DMS153 treated with DMSO at 0.1 percent for 48 hours (cell line): ENCODE data around the gene PSENEN.
"Not testable (repeated sequence)": the region's sequence is repeated elsewhere in the genome, so short reads cannot be mapped to it uniquely, and the experiment has no call there.

Experiments used
- DNase-seq: peaks from one replicate; lab custom pipeline; 2025; ENCODE audit not compliant: unreplicated experiment; lab: John Stamatoyannopoulos, UW

Gene PSENEN

DNA sequence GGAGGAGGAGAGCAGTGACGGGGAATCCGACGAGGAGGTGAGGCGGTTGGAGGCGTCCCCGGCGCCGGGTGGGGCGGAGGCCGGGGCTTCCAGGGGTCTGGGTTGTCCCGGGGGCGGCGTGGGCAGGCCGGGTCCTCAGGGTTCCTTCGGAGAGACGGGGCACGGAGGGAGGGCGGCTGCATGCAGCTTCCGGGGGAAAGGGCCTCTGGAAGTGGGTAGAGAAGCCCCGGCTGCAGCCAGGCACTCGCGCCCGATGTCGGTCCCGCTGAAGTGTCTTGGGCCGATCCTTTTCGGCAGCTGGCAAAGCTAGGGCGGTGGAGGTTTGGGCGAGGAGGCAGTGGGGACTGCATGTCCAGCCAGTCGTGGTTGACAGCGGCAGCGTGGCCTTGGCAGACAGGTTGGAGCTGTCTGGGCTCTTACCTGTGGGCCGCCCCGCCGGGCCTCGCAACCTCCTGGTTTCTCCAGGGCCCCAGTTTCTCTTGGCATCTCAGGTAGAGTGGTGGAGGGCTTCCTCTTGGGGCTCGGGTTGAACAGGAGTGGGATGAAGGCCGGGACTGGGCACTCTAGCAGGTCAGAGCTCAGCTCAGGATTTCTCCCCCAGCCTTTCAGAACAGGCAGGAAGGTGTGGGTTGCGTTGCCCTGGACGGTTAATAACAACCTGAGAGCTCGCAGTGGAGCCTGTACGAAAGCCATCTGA, 27.0 kb upstream of the PSENEN start:
- no peak for DNase-seq

DNA sequence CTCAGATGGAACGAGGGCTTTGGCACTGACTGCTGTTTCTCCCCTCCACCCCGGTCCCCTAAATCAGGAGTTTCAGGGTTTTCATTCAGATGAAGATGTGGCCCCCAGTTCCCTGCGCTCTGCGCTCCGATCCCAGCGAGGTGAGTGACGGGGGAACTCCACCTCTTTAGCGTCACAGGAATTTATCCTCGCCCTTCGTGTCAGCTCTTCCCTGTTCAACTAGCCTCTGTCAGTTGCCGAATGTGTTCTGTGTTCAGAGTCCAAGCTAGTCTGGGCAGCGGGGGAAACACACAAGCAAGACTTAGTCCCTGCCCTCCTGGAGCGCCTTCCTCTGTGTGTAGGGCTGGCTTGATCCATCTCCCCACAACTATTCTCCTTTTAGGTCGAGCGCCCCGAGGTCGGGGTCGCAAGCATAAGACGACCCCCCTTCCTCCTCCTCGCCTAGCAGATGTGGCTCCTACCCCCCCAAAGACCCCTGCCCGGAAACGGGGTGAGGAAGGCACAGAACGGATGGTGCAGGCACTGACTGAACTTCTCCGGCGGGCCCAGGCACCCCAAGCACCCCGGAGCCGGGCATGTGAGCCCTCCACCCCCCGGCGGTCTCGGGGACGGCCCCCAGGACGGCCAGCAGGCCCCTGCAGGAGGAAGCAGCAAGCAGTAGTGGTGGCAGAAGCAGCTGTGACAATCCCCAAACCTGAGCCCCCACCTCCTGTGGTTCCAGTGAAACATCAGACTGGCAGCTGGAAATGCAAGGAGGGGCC, 25.9 kb upstream of the PSENEN start:
- DNase-seq = no peak

DNA sequence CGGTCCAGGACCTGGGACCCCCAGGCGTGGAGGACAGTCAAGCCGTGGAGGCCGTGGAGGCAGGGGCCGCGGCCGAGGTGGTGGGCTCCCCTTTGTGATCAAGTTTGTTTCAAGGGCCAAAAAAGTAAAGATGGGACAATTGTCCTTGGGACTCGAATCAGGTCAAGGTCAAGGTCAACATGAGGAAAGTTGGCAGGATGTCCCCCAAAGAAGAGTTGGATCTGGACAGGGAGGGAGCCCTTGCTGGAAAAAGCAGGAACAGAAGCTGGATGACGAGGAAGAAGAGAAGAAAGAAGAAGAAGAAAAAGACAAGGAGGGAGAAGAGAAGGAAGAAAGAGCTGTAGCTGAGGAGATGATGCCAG, 25.3 kb upstream of the PSENEN start:
- no peak for DNase-seq

DNA sequence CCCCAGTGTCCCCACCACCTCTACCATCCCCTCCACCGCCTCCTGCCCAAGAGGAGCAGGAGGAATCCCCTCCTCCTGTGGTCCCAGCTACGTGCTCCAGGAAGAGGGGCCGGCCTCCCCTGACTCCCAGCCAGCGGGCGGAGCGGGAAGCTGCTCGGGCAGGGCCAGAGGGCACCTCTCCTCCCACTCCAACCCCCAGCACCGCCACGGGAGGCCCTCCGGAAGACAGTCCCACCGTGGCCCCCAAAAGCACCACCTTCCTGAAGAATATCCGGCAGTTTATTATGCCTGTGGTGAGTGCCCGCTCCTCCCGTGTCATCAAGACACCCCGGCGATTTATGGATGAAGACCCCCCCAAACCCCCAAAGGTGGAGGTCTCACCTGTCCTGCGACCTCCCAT, 24.8 kb upstream of the PSENEN start:
- no peak for DNase-seq

DNA sequence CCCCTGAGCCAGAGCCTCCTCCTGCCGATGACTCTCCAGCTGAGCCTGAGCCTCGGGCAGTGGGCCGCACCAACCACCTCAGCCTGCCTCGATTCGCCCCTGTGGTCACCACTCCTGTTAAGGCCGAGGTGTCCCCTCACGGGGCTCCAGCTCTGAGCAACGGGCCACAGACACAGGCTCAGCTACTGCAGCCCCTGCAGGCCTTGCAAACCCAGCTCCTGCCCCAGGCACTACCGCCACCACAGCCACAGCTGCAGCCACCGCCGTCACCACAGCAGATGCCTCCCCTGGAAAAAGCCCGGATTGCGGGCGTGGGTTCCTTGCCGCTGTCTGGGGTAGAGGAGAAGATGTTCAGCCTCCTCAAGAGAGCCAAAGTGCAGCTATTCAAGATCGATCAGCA, 24.1 kb upstream of the PSENEN start:
- DNase-seq = no peak

DNA sequence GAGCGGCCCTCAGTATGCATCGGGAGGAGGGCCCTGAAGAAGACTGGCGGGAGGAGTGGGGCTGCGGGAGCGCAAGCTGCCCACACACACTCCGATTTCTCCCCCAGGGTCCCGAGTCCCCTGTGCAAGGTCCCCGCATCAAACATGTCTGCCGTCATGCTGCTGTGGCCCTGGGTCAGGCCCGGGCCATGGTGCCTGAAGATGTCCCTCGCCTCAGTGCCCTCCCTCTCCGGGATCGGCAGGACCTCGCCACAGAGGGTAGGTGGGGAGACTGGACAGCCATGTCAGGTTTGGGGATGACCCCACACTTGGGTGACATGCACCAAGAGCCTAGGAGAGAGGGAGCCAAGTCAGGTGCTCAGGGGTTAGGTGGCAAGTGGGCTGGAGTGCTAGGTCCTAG, 23.0 kb upstream of the PSENEN start:
- DNase-seq = no peak

DNA sequence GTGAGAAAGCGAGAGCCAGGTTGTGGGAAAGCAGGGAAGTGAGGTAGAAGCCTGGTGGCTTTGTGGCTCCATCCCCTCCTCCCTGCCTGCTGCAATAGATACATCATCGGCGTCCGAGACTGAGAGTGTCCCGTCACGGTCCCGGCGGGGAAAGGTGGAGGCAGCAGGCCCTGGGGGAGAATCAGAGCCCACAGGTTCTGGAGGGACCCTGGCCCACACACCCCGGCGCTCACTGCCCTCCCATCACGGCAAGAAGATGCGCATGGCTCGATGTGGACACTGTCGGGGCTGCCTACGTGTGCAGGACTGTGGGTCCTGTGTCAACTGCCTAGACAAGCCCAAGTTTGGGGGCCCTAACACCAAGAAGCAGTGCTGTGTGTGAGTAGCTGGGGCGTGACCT, 22.6 kb upstream of the PSENEN start:
- no peak for DNase-seq

DNA sequence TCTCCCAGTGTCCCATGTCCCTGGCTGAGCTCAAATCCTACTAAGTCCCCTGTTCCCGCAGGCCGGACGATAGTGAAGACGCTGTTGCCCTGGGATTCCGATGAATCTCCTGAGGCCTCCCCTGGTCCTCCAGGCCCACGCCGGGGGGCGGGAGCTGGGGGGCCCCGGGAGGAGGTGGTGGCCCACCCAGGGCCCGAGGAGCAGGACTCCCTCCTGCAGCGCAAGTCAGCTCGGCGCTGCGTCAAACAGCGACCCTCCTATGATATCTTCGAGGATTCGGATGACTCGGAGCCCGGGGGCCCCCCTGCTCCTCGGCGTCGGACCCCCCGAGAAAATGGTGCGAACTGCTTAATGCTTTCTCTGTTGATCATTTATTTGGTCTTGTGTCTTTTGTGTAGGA, 21.8 kb upstream of the PSENEN start:
- DNase-seq = no peak

DNA sequence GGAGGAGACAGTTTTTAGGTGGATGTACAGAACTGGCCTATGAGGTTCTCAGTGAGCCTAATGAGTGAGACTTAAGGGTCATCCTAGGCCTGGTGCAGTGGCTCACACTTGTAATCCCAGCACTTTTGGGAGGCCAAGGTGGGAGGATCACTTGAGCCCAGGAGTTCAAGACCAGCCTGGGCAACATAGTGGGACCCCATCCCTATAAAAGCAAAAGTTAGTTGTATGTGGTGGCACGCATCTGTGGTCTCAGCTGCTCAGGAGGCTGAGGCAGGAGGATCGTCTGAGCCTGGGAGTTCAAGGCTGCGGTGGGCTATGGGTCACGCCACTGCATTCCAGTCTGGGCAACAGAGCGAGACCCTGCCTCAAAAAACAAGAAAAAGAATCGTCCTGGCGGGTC, 21.3 kb upstream of the PSENEN start:
- not testable (repeated sequence) for DNase-seq

DNA sequence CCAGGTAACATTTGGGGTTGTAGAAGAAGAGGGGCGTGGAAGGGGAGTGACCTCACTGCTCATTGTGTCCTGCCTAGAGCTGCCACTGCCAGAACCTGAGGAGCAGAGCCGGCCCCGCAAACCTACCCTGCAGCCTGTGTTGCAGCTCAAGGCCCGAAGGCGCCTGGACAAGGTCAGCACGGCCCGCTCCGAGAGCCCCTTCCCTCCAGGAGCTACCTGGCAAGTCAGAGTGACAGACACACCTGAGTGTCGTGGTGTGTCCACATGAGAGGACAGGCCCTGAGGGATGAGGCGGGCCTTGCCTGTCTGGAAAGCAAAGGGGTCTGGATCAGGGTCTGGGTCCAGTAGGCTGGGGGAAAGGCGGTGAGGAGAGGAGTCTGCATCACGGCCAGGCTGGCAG, 20.9 kb upstream of the PSENEN start:
- no peak for DNase-seq

DNA sequence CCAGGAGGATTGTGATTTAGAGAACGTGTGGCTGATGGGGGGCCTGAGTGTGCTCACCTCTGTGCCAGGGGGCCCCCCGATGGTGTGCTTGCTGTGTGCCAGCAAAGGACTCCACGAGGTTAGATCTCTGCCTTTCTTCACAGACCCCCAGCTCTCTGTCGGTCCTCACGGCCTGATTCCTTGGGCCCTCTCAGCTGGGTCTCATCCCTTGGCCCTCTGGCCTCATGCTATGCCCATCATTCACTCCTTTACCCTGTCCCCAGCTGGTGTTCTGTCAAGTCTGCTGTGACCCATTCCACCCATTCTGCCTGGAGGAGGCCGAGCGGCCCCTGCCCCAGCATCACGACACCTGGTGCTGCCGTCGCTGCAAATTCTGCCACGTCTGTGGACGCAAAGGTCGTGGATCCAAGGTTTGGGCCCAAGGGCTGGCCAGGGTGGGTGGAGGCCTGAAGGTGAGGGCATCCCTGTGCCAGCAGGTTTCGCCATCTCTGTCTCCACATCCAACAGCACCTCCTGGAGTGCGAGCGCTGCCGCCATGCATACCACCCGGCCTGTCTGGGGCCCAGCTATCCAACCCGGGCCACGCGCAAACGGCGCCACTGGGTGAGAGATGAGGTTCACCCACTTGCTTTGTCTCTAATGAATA, 20.1 kb upstream of the PSENEN start:
- DNase-seq = no peak

DNA sequence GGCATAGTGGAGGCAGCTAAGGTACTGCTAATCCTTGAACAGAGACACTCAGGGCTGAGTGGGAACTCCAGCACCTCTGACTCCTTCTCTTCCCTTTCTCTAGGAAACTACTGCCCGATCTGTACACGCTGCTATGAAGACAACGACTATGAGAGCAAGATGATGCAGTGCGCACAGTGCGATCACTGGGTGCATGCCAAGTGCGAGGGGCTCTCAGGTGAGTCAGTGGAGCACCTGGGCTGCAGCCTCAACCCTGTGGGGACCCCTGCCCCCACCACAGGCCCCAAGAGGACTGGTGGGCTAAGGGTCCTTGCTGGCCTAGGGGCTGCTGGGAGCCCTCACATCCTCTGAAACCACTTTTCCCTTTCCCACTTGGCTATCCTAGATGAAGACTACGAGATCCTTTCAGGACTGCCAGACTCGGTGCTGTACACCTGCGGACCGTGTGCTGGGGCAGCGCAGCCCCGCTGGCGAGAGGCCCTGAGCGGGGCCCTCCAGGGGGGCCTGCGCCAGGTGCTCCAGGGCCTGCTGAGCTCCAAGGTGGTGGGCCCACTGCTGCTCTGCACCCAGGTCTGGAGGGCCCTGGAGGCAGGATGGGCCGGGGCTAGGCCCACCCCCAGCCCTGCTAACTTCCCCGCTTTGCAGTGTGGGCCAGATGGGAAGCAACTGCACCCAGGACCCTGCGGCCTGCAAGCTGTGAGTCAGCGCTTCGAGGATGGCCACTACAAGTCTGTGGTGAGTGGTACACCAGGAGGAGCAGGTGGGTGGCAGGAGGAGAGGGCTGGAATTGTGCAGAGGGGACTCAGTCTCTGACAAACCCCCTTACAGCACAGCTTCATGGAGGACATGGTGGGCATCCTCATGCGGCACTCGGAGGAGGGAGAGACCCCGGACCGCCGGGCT, 18.1 kb upstream of the PSENEN start:
- DNase-seq = no peak

DNA sequence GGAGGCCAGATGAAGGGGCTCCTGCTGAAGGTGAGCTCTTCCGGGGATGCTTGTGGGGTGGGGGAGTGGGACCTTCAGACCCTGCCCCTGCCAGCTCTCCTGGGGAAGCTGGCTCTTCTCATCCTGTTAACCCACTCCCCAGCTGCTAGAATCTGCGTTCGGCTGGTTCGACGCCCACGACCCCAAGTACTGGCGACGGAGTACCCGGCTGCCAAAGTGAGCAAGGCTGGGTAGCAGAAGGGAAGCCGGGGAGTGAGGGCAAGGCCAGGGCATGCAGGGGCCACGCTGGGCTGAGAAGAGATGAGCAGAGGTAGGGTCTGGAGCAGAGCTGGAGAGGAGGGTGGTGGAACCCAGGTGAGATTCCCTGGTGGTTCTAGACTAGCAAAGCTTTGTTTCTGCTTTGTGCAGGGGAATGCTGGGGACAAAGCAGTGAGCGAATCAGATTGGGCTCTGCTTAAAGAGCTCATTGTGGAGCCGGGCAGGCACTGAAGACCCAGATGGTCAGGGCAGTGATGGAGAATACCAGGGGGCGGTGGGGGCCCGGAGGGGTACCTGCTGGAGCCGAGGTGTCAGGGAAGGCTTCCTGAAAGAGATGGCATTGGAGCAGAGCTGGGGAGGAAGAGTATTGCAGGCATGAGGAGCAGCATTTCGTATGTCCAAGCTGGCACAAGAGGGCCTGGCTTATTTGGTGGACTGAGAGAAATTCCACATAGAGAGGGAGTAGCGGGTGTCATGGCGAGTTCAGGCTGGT, 17.3 kb upstream of the PSENEN start:
- DNase-seq = no peak

DNA sequence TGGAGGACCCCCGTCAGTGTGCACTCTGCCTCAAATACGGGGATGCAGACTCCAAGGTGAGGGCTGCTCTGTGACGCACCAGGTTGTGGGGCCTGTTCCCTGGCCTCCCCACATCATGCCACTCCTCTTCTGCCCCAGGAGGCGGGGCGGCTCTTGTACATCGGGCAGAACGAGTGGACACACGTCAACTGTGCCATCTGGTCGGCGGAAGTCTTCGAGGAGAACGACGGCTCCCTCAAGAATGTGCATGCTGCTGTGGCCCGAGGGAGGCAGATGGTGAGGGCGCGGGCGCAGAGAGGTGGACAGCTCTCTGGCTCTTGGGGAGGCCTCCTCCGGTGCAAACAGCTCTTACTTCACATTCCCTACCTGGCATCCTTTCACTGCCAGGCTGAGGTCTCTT, 16.4 kb upstream of the PSENEN start:
- no peak for DNase-seq

DNA sequence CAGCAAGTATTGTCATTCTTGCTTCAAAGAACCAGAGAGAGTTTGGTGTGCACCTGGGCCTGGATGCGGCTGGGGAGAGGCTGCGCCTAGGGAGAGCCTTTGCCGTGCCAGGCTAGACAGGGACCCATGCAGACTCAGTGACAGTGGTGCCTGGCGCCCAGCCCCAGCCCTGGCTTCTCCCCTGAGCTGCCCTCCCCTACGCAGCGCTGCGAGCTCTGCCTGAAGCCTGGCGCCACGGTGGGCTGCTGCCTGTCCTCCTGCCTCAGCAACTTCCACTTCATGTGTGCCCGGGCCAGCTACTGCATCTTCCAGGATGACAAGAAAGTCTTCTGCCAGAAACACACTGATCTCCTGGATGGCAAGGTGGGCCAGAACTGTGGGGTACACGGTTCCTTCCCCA, 15.7 kb upstream of the PSENEN start:
- no peak for DNase-seq

DNA sequence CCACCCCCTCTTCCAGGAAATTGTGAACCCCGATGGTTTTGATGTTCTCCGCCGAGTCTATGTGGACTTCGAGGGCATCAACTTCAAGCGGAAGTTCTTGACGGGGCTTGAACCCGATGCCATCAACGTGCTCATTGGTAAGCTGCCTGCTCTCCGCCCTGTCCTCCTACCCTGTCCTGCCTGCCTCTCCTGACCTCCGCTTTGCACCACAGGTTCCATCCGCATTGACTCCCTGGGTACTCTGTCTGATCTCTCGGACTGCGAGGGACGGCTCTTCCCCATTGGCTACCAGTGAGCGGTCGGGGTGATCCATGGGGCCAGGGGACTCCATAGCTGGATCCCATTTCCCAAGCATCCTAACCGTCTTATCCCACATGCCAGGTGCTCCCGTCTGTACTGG, 15.1 kb upstream of the PSENEN start:
- DNase-seq = no peak

DNA sequence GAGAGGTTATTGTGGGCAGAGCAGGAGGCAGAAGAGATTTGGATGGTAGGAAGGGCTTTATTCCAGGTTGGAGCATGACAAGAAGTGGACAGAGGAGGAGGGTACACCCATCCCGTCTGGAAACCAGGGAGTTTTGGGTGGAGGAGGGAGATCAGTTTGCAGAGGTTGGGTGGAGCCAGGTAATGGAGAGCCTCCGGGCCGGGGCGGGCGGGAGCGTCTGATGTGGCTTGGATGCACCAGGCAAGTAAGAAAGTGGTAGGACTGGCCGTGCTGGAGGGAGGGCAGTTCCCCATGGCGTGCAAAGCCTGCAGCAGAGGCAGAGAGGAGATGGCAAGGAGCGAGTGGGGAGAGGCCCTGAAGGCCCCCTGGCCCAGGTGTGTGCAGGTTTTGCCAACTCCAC, 14.1 kb upstream of the PSENEN start:
- DNase-seq = no peak

DNA sequence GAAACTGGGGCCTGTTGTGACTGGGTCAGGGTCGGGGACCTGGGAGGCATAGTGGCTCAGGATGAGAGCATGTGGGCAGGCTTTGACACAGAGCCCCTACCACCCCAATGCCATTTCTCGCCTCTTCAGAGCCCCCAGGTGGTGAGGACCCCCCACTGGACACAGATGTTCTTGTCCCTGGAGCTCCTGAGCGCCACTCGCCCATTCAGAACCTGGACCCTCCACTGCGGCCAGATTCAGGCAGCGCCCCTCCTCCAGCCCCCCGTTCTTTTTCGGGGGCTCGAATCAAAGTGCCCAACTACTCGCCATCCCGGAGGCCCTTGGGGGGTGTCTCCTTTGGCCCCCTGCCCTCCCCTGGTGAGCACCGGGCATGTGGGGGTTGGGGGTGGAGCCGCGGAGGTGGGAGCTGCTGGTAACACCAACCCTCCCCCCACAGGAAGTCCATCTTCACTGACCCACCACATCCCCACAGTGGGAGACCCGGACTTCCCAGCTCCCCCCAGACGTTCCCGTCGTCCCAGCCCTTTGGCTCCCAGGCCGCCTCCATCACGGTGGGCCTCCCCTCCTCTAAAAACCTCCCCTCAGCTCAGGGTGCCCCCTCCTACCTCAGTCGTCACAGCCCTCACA, 13.6 kb upstream of the PSENEN start:
- no peak for DNase-seq

DNA sequence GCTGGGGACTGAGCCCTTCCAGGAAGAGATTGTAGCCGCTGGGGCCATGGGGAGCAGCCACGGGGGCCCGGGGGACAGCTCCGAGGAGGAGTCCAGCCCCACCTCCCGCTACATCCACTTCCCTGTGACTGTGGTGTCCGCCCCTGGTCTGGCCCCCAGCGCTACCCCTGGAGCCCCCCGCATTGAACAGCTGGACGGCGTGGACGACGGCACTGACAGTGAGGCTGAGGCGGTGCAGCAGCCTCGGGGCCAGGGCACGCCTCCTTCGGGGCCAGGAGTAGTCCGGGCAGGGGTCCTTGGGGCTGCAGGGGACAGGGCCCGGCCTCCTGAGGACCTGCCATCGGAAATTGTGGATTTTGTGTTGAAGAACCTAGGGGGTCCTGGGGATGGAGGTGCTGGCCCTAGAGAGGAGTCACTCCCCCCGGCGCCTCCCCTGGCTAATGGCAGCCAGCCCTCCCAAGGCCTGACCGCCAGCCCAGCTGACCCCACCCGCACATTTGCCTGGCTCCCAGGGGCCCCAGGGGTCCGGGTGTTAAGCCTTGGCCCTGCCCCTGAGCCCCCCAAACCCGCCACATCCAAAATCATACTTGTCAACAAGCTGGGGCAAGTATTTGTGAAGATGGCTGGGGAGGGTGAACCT, 12.8 kb upstream of the PSENEN start:
- no peak for DNase-seq
